ENCODE results near the gene TET1.
"Not testable (repeated sequence)": the region's sequence is repeated elsewhere in the genome, so short reads cannot be mapped to it uniquely, and the experiment has no call there.

Gene TET1

GRCh38 chr10:68584187-68584586 is 24.1 kb downstream of the TET1 start:
- H3K36me3 Mint-ChIP-seq; H3K9me3 Mint-ChIP-seq; H3K27me3 Mint-ChIP-seq; H3K4me3 Mint-ChIP-seq; DNase-seq (ENCODE audit: low spot score in 2 of 2); H3K4me1 Mint-ChIP-seq; H3K27ac Mint-ChIP-seq; ATAC-seq (ENCODE audit: low read depth): not testable (repeated sequence)

- ATAC-seq (ENCODE audit: low read depth) (no peak), DNase-seq (ENCODE audit: low spot score in 2 of 2) (no peak)
- H3K27me3 Mint-ChIP-seq = peaks cover 5% of the 10 kb centered on the region
- H3K4me1 Mint-ChIP-seq = peaks cover 2% of the 10 kb centered on the region
- H3K4me3 Mint-ChIP-seq = no peak overlapping the region
- H3K9me3 Mint-ChIP-seq = no peaks in the 10 kb centered on the region
- H3K36me3 Mint-ChIP-seq = no peaks in the 10 kb centered on the region
- no peak overlapping the region for H3K27ac Mint-ChIP-seq
Measured at GRCh38 chr10:68586606-68587305, 26.6 kb downstream of the TET1 start.

- DNase-seq (ENCODE audit: low spot score in 2 of 2) (no peak), ATAC-seq (ENCODE audit: low read depth) (no peak)
- peaks cover 1% of the 10 kb centered on the region for H3K27me3 Mint-ChIP-seq
- H3K4me1 Mint-ChIP-seq = no peaks in the 10 kb centered on the region
- no peaks in the 10 kb centered on the region for H3K36me3 Mint-ChIP-seq
- no peaks in the 10 kb centered on the region for H3K9me3 Mint-ChIP-seq
- H3K27ac Mint-ChIP-seq = no peak overlapping the region
- no peak overlapping the region for H3K4me3 Mint-ChIP-seq
Measured at GRCh38 chr10:68594405-68594804, 34.3 kb downstream of the TET1 start.

- Mint-ChIP-seq H3K27me3 (peaks cover 1% of the 10 kb centered on the region), H3K4me3 (no peak overlapping the region), H3K9me3 (no peaks in the 10 kb centered on the region), H3K27ac (no peak overlapping the region), H3K36me3 (no peaks in the 10 kb centered on the region), H3K4me1 (peaks cover 4% of the 10 kb centered on the region)
- DNase-seq (ENCODE audit: low spot score in 2 of 2) (no peak), ATAC-seq (ENCODE audit: low read depth) (no peak)
Measured at GRCh38 chr10:68595513-68595912, 35.4 kb downstream of the TET1 start.

- Mint-ChIP-seq H3K4me1 (peaks cover 8% of the 10 kb centered on the region), H3K9me3 (no peaks in the 10 kb centered on the region), H3K27me3 (no peaks in the 10 kb centered on the region), H3K4me3 (no peak overlapping the region), H3K36me3 (no peaks in the 10 kb centered on the region), H3K27ac (no peak overlapping the region)
- ATAC-seq (ENCODE audit: low read depth) (no peak), DNase-seq (ENCODE audit: low spot score in 2 of 2) (no peak)
Measured at GRCh38 chr10:68597407-68597806, 37.3 kb downstream of the TET1 start.

GRCh38 chr10:68598978-68599770 is 39.0 kb downstream of the TET1 start:
- H3K27ac Mint-ChIP-seq = peak overlapping the region; percentile 67
- no peaks in the 10 kb centered on the region for H3K27me3 Mint-ChIP-seq
- no peaks in the 10 kb centered on the region for H3K9me3 Mint-ChIP-seq
- H3K36me3 Mint-ChIP-seq = peaks cover 4% of the 10 kb centered on the region
- DNase-seq (ENCODE audit: low spot score in 2 of 2) = no peak
- H3K4me3 Mint-ChIP-seq = peak overlapping the region; percentile 68
- H3K4me1 Mint-ChIP-seq = peaks cover 8% of the 10 kb centered on the region
- ATAC-seq (ENCODE audit: low read depth) = no peak

- Mint-ChIP-seq H3K27ac (peak overlapping the region; percentile 67), H3K9me3 (no peaks in the 10 kb centered on the region), H3K4me1 (peaks cover 10% of the 10 kb centered on the region), H3K27me3 (no peaks in the 10 kb centered on the region), H3K36me3 (peaks cover 7% of the 10 kb centered on the region), H3K4me3 (peak overlapping the region; percentile 94)
- ATAC-seq (ENCODE audit: low read depth) = no peak
- DNase-seq (ENCODE audit: low spot score in 2 of 2) = no peak
Measured at GRCh38 chr10:68599771-68600040, 39.6 kb downstream of the TET1 start.

GRCh38 chr10:68600041-68600778 is 40.1 kb downstream of the TET1 start:
- no peaks in the 10 kb centered on the region for H3K9me3 Mint-ChIP-seq
- DNase-seq (ENCODE audit: low spot score in 2 of 2) (peak; percentile 16 to 28), ATAC-seq (ENCODE audit: low read depth) (peak; percentile 84)
- peaks cover 7% of the 10 kb centered on the region for H3K36me3 Mint-ChIP-seq
- H3K4me1 Mint-ChIP-seq = peaks cover 10% of the 10 kb centered on the region
- H3K27me3 Mint-ChIP-seq = no peaks in the 10 kb centered on the region
- H3K4me3 Mint-ChIP-seq = peak overlapping the region; percentile 94
- H3K27ac Mint-ChIP-seq = peak overlapping the region; percentile 67

GRCh38 chr10:68601501-68602265 is 41.5 kb downstream of the TET1 start:
- Mint-ChIP-seq H3K36me3 (peaks cover 7% of the 10 kb centered on the region), H3K9me3 (no peaks in the 10 kb centered on the region), H3K27ac (no peak overlapping the region), H3K4me1 (peaks cover 10% of the 10 kb centered on the region), H3K4me3 (peak overlapping the region; percentile 71), H3K27me3 (no peaks in the 10 kb centered on the region)
- ATAC-seq (ENCODE audit: low read depth) (no peak), DNase-seq (ENCODE audit: low spot score in 2 of 2) (no peak)

- Mint-ChIP-seq H3K4me1 (peaks cover 10% of the 10 kb centered on the region), H3K27me3 (no peaks in the 10 kb centered on the region), H3K36me3 (peaks cover 7% of the 10 kb centered on the region), H3K9me3 (no peaks in the 10 kb centered on the region), H3K4me3 (no peak overlapping the region), H3K27ac (no peak overlapping the region)
- no peak for DNase-seq (ENCODE audit: low spot score in 2 of 2)
- ATAC-seq (ENCODE audit: low read depth) = no peak
Measured at GRCh38 chr10:68602434-68602833, 42.3 kb downstream of the TET1 start.

GRCh38 chr10:68603766-68604165 is 43.6 kb downstream of the TET1 start:
- Mint-ChIP-seq H3K9me3 (no peaks in the 10 kb centered on the region), H3K36me3 (peaks cover 7% of the 10 kb centered on the region), H3K4me1 (peaks cover 10% of the 10 kb centered on the region), H3K27ac (no peak overlapping the region), H3K27me3 (no peaks in the 10 kb centered on the region), H3K4me3 (no peak overlapping the region)
- ATAC-seq (ENCODE audit: low read depth) (no peak), DNase-seq (ENCODE audit: low spot score in 2 of 2) (no peak)

GRCh38 chr10:68604441-68604840 is 44.3 kb downstream of the TET1 start:
- Mint-ChIP-seq H3K4me3 (no peak overlapping the region), H3K9me3 (no peaks in the 10 kb centered on the region), H3K36me3 (peaks cover 7% of the 10 kb centered on the region), H3K27me3 (no peaks in the 10 kb centered on the region), H3K4me1 (peaks cover 10% of the 10 kb centered on the region), H3K27ac (no peak overlapping the region)
- ATAC-seq (ENCODE audit: low read depth) (no peak), DNase-seq (ENCODE audit: low spot score in 2 of 2) (no peak)

GRCh38 chr10:68606918-68607317 is 46.8 kb downstream of the TET1 start:
- Mint-ChIP-seq H3K9me3 (no peaks in the 10 kb centered on the region), H3K36me3 (peaks cover 7% of the 10 kb centered on the region), H3K4me3 (no peak overlapping the region), H3K27me3 (no peaks in the 10 kb centered on the region), H3K4me1 (peaks cover 2% of the 10 kb centered on the region), H3K27ac (no peak overlapping the region)
- DNase-seq (ENCODE audit: low spot score in 2 of 2) = no peak
- ATAC-seq (ENCODE audit: low read depth) = no peak

- not testable (repeated sequence) for H3K27me3 Mint-ChIP-seq; DNase-seq (ENCODE audit: low spot score in 2 of 2); H3K4me1 Mint-ChIP-seq; ATAC-seq (ENCODE audit: low read depth); H3K27ac Mint-ChIP-seq; H3K9me3 Mint-ChIP-seq; H3K36me3 Mint-ChIP-seq; H3K4me3 Mint-ChIP-seq
Measured at GRCh38 chr10:68610023-68610422, 49.9 kb downstream of the TET1 start.

Data from memory B cell (primary cell).